Smooth muscle cell (in vitro differentiated cells): ENCODE measurements around the gene PKD1. TPM values are rescaled to one million over a fixed set of nuclear protein-coding genes. Genes with fewer than 3 reads are reported as not detected.
A peak's percentile ranks its signal among the peaks of the same experiment; 100 is the strongest.
"Not testable (repeated sequence)": the region's sequence is repeated elsewhere in the genome, so short reads cannot be mapped to it uniquely, and the experiment has no call there.

ENCODE experiments used
- DNase-seq: peaks from one replicate; lab custom pipeline; 2025; ENCODE audit not compliant: unreplicated experiment; lab: John Stamatoyannopoulos, UW
- H2AFZ ChIP-seq: fragments of 200-600 bp; sonication (generic); 2 replicates; pipeline ENCODE4 v1.6.0; 2016; ENCODE audit warnings: antibody characterized with exemption, low read depth, mild to moderate bottlenecking
- H3F3A ChIP-seq: fragments of 200-600 bp; sonication (generic); 2 replicates; pipeline ENCODE4 v1.6.0; 2017; ENCODE audit warnings: antibody characterized with exemption, low read depth
- H3K27ac ChIP-seq: fragments of 200-600 bp; sonication (generic); 2 replicates; pipeline ENCODE4 v1.5.1; 2016; ENCODE audit warnings: low read depth, mild to moderate bottlenecking
- H3K27me3 ChIP-seq: fragments of 200-600 bp; sonication (generic); 2 replicates; pipeline ENCODE4 v1.6.1; 2016; ENCODE audit warnings: low read depth, mild to moderate bottlenecking
- H3K36me3 ChIP-seq: fragments of 200-600 bp; sonication (generic); 2 replicates; pipeline ENCODE4 v1.5.1; 2016; ENCODE audit warnings: low read depth
- H3K4me1 ChIP-seq: fragments of 200-600 bp; sonication (generic); 2 replicates; pipeline ENCODE4 v1.5.1; 2016; ENCODE audit warnings: low read depth
- H3K4me2 ChIP-seq: fragments of 200-600 bp; sonication (generic); 2 replicates; pipeline ENCODE4 v1.6.0; 2016; ENCODE audit warnings: mild to moderate bottlenecking
- H3K4me3 ChIP-seq: fragments of 200-600 bp; sonication (generic); 2 replicates; pipeline ENCODE4 v1.5.1; 2016; ENCODE audit warnings: mild to moderate bottlenecking
- H3K79me2 ChIP-seq: fragments of 200-600 bp; sonication (generic); 2 replicates; pipeline ENCODE4 v1.6.0; 2016; ENCODE audit warnings: low read depth, mild to moderate bottlenecking
- H3K9ac ChIP-seq: fragments of 200-600 bp; sonication (generic); 2 replicates; pipeline ENCODE4 v1.6.0; 2016; ENCODE audit warnings: low read depth
- H3K9me3 ChIP-seq: fragments of 200-600 bp; sonication (generic); replicated peaks from 2 replicates; pipeline ENCODE4 v1.5.1; 2016; ENCODE audit warnings: low read depth
- H4K20me1 ChIP-seq: fragments of 200-600 bp; sonication (generic); 2 replicates; pipeline ENCODE4 v1.6.0; 2016; ENCODE audit warnings: low read depth
- WGBS: methylation state at CpG from one replicate; pipeline ENCODE4 v1.1.7; 2016; ENCODE audit warnings: low lambda C conversion rate; 5-methylcytosine and 5-hydroxymethylcytosine counted together
- polyA plus RNA-seq: library from polyadenylated mRNA; unstranded; fragments of >200 nt; fragmentation: Nextera tagmentation; extraction: Ambion mirVana; gene quantifications from 2 replicates; pipeline ENCODE4 v1.2.1, GENCODE V29; 2016
- total RNA-seq: library from RNA; depleted of rRNA; stranded (reverse); fragments of >200 nt; gene quantifications from 2 replicates; pipeline ENCODE4 v1.2.3, GENCODE V29; 2014

PKD1 gene
- total and polyA plus RNA-seq, 2 experiments from 2014 or later, result 47.9 to 70.1 TPM

- H4K20me1 ChIP-seq, result peaks cover 49% of the 10 kb centered on the region
- H3K27ac ChIP-seq, result peak overlapping the region; percentile 44
- H3K27me3 ChIP-seq, H3K36me3 ChIP-seq, H2AFZ ChIP-seq, H3K9me3 ChIP-seq, H3F3A ChIP-seq, H3K9ac ChIP-seq, H3K4me3 ChIP-seq, DNase-seq: not testable (repeated sequence)
- 5% methylated on average over 3 of the region's 3 CpGs for WGBS
- H3K79me2 ChIP-seq, result peaks cover 50% of the 10 kb centered on the region
- peak overlapping the region; percentile 77 for H3K4me2 ChIP-seq
- H3K4me1 ChIP-seq, result peaks cover 13% of the 10 kb centered on the region
Measured at GRCh38 chr16:2127630-2128280, 7.9 kb downstream of the PKD1 start.

DNA sequence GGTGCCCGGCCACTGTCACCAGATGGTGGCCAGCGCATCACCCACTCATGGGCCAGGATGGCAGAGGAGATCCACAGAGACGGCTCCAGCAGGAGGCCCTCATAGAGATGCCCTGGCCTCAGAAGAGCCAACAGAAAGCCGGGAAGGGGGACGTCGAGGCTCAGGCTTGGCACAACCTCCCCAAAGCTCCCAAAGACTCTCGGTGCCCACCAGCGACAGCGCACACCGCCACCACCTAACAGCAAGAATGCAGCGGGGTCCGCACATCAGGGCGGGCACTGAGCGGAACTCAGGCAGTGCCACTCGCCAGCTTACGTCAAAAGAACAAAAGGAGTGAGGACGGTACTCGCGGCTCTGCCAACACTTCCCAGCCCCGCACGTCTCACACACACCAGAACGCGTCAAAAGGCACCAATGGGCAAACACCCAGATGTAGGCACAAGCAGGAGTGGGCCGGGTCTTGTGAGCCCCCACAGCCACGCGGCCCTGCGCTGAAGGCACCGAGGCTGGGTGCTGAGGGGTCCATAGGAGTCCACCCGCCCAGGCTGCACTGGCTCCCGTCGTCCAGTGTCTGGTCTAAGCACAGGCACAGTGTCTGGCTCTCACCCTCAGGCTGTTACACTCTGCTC is 8.7 kb downstream of the PKD1 start:
- H2AFZ ChIP-seq, H3K9ac ChIP-seq, H3F3A ChIP-seq, DNase-seq, H3K27me3 ChIP-seq, H3K9me3 ChIP-seq, H3K4me3 ChIP-seq, H3K36me3 ChIP-seq: not testable (repeated sequence)
- H3K27ac ChIP-seq, result peak overlapping the region; percentile 44
- peak overlapping the region; percentile 77 for H3K4me2 ChIP-seq
- peaks cover 13% of the 10 kb centered on the region for H3K4me1 ChIP-seq
- WGBS, result 89% methylated on average over 31 of the region's 31 CpGs
- peaks cover 46% of the 10 kb centered on the region for H4K20me1 ChIP-seq
- peaks cover 44% of the 10 kb centered on the region for H3K79me2 ChIP-seq

GRCh38 chr16:2126161-2126743 is 9.4 kb downstream of the PKD1 start:
- H3K4me1 ChIP-seq, result peaks cover 13% of the 10 kb centered on the region
- peak overlapping the region; percentile 47 for H3K4me2 ChIP-seq
- H4K20me1 ChIP-seq, result peaks cover 46% of the 10 kb centered on the region
- H3K27ac ChIP-seq, result peak overlapping the region; percentile 91
- not testable (repeated sequence) for H3F3A ChIP-seq, DNase-seq, H2AFZ ChIP-seq, H3K9ac ChIP-seq, H3K9me3 ChIP-seq, H3K27me3 ChIP-seq, H3K4me3 ChIP-seq, H3K36me3 ChIP-seq
- WGBS, result 86% methylated on average over 21 of the region's 21 CpGs
- H3K79me2 ChIP-seq, result peaks cover 43% of the 10 kb centered on the region

GRCh38 chr16:2125609-2126008 is 10.1 kb downstream of the PKD1 start:
- H3F3A ChIP-seq, H3K27me3 ChIP-seq, DNase-seq, H2AFZ ChIP-seq, H3K9me3 ChIP-seq, H3K36me3 ChIP-seq, H3K9ac ChIP-seq: not testable (repeated sequence)
- 61% methylated on average over 4 of the region's 11 CpGs for WGBS
- H3K4me1 ChIP-seq, result peaks cover 13% of the 10 kb centered on the region
- peak overlapping the region; percentile 85 for H3K4me2 ChIP-seq
- H3K79me2 ChIP-seq, result peaks cover 43% of the 10 kb centered on the region
- peak overlapping the region; percentile 91 for H3K27ac ChIP-seq
- peak overlapping the region; percentile 36 for H3K4me3 ChIP-seq
- H4K20me1 ChIP-seq, result peaks cover 45% of the 10 kb centered on the region

- H4K20me1 ChIP-seq, result peaks cover 43% of the 10 kb centered on the region
- H3K36me3 ChIP-seq, H3F3A ChIP-seq, H2AFZ ChIP-seq, H3K27me3 ChIP-seq, H3K9me3 ChIP-seq: not testable (repeated sequence)
- peak overlapping the region; percentile 36 for H3K4me3 ChIP-seq
- 3% methylated on average over 30 of the region's 37 CpGs for WGBS
- H3K4me2 ChIP-seq, result peak overlapping the region; percentile 85
- H3K79me2 ChIP-seq, result peaks cover 44% of the 10 kb centered on the region
- H3K4me1 ChIP-seq, result peaks cover 13% of the 10 kb centered on the region
- peak overlapping the region; percentile 91 for H3K27ac ChIP-seq
- peak overlapping the region; percentile 89 for H3K9ac ChIP-seq
- peak; percentile 59 for DNase-seq
Measured at GRCh38 chr16:2124694-2125444, 10.8 kb downstream of the PKD1 start.

DNA sequence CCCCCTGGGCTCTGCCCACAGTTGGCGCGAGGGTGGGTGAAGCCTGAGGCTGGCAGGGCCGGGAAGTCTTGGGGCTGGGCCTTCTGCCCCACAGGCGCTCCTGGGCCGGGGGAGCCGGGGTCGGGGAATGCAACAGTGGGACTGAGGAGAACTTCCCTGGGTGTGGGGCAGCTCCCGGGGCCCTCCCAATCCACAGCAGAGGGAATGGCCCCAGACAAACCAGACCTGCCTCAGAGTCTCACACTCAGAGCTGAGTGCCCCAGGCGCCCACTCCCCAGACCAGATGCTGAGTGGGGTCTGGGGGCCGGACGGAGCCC is 11.4 kb downstream of the PKD1 start:
- H3K27me3 ChIP-seq, H3F3A ChIP-seq, H3K9me3 ChIP-seq, DNase-seq, H3K36me3 ChIP-seq, H2AFZ ChIP-seq: not testable (repeated sequence)
- peak overlapping the region; percentile 89 for H3K9ac ChIP-seq
- H4K20me1 ChIP-seq, result peaks cover 37% of the 10 kb centered on the region
- WGBS, result 23% methylated on average over 8 of the region's 11 CpGs
- peak overlapping the region; percentile 91 for H3K27ac ChIP-seq
- peak overlapping the region; percentile 36 for H3K4me3 ChIP-seq
- H3K4me1 ChIP-seq, result peaks cover 13% of the 10 kb centered on the region
- H3K4me2 ChIP-seq, result peak overlapping the region; percentile 85
- peaks cover 45% of the 10 kb centered on the region for H3K79me2 ChIP-seq

- H3F3A ChIP-seq, H3K36me3 ChIP-seq, H3K9me3 ChIP-seq, H3K9ac ChIP-seq, DNase-seq, H3K27me3 ChIP-seq, H2AFZ ChIP-seq: not testable (repeated sequence)
- peak overlapping the region; percentile 85 for H3K4me2 ChIP-seq
- H3K79me2 ChIP-seq, result peaks cover 48% of the 10 kb centered on the region
- H3K4me3 ChIP-seq, result peak overlapping the region; percentile 36
- peak overlapping the region; percentile 91 for H3K27ac ChIP-seq
- peaks cover 34% of the 10 kb centered on the region for H4K20me1 ChIP-seq
- 47% methylated on average over 16 of the region's 27 CpGs for WGBS
- H3K4me1 ChIP-seq, result peaks cover 13% of the 10 kb centered on the region
Measured at GRCh38 chr16:2123706-2124376, 11.9 kb downstream of the PKD1 start.
